LNCaP clone FGC (cell line): ENCODE results near the gene AMBRA1.

Experiments used
- DNase-seq: peaks from one replicate; pipeline ENCODE4 v3.0.0-alpha.2; 2011; ENCODE audit warnings: low read depth
- H3K4me3 ChIP-seq: 2 replicates; pipeline ENCODE4 v1.5.1; 2011; ENCODE audit warnings: mild to moderate bottlenecking, low read depth, low read length, control low read depth
- TF ChIP-seq, protein P1 (sequence below): IDR thresholded peaks from 2 replicates; pipeline ENCODE4 v1.5.1; 2012; ENCODE audit warnings: mild to moderate bottlenecking; ENCODE audit not compliant: control insufficient read depth, insufficient read depth; ENCODE audit errors: extremely low read depth

The AMBRA1 gene

DNA sequence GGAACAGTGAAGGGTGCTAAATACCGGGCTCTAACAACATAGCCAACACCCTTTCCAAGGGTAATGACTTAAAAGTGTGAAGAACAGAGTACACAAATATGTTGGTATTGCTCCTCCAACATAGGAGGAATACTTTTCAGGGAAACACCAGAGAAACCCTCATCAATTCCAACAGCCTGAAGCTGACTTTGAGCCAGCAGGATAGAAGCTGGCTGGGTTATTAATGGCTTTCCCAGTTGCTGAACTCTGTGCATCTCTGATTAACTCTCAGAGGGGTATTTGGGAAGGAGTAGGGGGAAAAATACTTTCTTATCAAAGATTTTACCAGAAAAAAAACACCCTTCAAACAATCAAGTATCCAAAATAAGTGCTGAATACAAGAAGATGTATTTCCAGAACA, 95.6 kb downstream of the AMBRA1 start:
- no peak for DNase-seq
- TF ChIP-seq, protein P1, sequence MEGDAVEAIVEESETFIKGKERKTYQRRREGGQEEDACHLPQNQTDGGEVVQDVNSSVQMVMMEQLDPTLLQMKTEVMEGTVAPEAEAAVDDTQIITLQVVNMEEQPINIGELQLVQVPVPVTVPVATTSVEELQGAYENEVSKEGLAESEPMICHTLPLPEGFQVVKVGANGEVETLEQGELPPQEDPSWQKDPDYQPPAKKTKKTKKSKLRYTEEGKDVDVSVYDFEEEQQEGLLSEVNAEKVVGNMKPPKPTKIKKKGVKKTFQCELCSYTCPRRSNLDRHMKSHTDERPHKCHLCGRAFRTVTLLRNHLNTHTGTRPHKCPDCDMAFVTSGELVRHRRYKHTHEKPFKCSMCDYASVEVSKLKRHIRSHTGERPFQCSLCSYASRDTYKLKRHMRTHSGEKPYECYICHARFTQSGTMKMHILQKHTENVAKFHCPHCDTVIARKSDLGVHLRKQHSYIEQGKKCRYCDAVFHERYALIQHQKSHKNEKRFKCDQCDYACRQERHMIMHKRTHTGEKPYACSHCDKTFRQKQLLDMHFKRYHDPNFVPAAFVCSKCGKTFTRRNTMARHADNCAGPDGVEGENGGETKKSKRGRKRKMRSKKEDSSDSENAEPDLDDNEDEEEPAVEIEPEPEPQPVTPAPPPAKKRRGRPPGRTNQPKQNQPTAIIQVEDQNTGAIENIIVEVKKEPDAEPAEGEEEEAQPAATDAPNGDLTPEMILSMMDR: no peak
- H3K4me3 ChIP-seq: no peak overlapping the region

DNA sequence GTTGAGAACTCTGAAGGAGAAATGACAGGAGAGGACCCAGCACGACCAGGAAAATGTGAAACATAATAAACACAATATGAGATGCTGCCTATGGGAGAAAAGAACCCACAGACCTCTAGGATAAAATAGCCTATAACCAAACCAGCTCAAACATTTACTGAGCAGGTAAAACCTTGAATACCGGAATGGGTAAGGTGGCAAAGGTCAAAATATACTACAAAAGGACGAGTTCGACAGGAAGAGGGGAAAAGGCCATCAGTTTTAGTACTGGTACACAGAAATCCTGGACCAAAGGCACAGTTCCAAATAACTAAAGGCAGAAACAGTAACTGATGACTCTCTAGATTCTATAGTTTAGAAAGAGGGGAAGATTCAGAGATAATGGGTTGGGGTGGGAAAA, 96.3 kb downstream of the AMBRA1 start:
- no peak overlapping the region for H3K4me3 ChIP-seq
- TF ChIP-seq, protein P1: no peak
- no peak for DNase-seq

DNA sequence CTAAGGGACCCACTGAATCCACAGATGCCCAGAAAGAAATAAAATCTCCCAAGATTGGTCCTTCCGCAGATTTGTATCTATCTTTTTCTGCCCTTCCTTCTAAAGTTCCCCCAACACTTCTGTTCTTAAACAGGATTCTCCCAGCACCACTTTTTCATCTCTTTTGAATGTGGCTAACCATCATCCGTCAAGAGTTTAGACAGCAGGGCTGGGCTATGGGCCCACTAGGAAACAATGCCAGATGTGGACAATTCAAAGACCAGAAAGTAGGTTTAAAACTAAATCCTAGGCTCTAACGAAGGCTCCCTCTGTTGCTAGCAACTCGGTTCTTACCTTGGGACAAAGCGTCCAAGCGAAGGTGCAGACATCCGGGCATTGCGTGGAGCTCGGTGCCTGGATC, 100.0 kb downstream of the AMBRA1 start:
- TF ChIP-seq, protein P1: no peak
- no peak for DNase-seq
- no peak overlapping the region for H3K4me3 ChIP-seq

DNA sequence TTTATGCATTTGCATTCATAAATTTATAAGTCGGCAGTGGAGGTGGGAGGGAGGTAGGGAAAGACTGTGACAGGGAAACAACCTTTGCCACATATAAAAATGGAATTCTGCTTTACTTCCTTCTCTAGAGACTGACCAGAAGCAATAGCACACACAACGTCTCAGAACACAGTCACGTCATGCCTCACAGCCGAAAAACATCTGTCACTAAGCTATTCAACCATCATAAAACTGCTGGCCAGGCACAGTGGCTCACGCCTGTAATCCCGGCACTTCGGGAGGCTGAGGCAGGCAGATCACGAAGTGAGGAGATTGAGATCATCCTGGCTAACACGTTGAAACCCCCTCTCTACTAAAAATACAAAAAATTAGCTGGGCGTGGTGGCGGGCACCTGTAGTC, 101.3 kb downstream of the AMBRA1 start:
- TF ChIP-seq, protein P1: no peak
- H3K4me3 ChIP-seq: no peak overlapping the region
- DNase-seq: no peak

DNA sequence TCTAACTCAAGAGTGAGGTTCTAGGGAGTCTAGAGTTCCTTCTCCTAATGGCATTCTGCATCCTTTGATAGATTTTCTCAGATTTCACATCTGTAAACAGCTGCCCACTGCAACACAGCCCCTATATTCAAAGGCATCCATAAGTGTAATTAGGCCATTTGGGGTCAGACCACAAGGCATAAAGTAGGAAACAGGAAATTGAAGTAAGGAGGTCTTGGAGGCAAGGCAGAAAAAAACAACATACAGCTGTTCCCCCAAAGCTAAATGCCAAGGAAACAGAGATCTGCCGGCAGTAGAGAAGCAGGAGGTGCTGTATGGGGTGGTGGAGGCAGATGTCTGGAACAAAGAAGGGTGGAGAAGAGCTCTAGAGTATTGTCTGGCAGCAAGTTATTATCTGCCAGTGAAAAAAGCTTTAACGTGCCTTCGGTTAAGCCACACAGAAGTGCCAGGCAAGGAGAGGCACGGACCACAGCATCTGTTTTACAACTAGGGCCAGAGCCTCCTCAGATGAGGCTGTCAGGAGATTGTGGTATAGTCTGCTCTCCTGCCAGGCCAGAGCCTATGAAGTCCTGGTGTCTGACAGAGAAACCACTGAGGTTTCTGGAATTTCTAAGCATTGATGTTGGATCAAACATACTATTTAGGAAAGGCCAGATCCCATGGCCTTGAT, 102.0 kb downstream of the AMBRA1 start:
- TF ChIP-seq, protein P1: no peak
- no peak for DNase-seq
- no peak overlapping the region for H3K4me3 ChIP-seq

DNA sequence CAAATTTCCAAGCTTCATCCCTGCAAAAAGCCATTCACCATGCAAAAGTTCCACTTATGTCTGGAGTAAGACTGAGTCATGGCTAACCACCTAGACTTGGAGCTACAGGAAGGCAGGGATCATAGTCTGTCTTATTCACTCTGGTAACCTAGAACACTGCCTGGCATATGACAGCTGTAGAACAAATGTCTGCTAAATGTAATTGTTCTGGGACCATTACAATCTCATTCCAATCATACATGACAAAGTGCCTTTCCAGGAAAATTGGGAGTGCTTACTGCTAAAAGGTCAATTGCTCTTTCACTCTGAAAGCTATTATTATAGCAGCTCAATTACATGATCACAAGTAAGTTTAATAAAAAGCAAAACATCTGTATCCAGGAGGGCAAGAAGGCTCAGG, 103.2 kb downstream of the AMBRA1 start:
- H3K4me3 ChIP-seq: no peak overlapping the region
- TF ChIP-seq, protein P1: no peak
- DNase-seq: no peak
